G401 (cell line): ENCODE data around the gene TBC1D22B. TPM values are rescaled to one million over a fixed set of nuclear protein-coding genes. Genes with fewer than 3 reads are reported as not detected.

Source experiments
- DNase-seq: peaks from one replicate; pipeline ENCODE4 v3.0.0-alpha.2; 2015; ENCODE audit warnings: low spot score
- in situ Hi-C: cut with HindIII; loops from 2 replicates; pipeline ENCODE4 v1.10.0; 2016; ENCODE audit warnings: low sequenced_read_pairs, mixed read lengths
- total RNA-seq: library from RNA; depleted of rRNA; stranded (reverse); fragments of >200 nt; shearing (Covaris generic); gene quantifications from 2 replicates; pipeline ENCODE4 v1.2.3, GENCODE V29; 2014

The TBC1D22B gene
- total RNA-seq, 1 experiment from 2014 or later = 12.0 TPM

- in situ Hi-C loops = no loop called here
- DNase-seq = no peak
These were observed 19.2 kb upstream of the TBC1D22B start for GRCh38 chr6:37238381-37238780.

- in situ Hi-C loops = no loop called here
- DNase-seq = no peak
These were observed 18.0 kb upstream of the TBC1D22B start for GRCh38 chr6:37239526-37239925.

- peak; percentile 29 for DNase-seq
- in situ Hi-C loops = no loop called here
These were observed 17.4 kb upstream of the TBC1D22B start for GRCh38 chr6:37239950-37240713.

- no peak for DNase-seq
- in situ Hi-C loops = no loop called here
These were observed 16.4 kb upstream of the TBC1D22B start for GRCh38 chr6:37241131-37241530.

- in situ Hi-C loops = no loop called here
- DNase-seq = no peak
These were observed 15.7 kb upstream of the TBC1D22B start for GRCh38 chr6:37241775-37242428.

GRCh38 chr6:37242429-37243052, 15.0 kb upstream of the TBC1D22B start:
- no peak for DNase-seq
- in situ Hi-C loops = no loop called here

- no peak for DNase-seq
- in situ Hi-C loops = no loop called here
These were observed 14.3 kb upstream of the TBC1D22B start for GRCh38 chr6:37243131-37243815.

- DNase-seq = no peak
- in situ Hi-C loops = no loop called here
These were observed 13.7 kb upstream of the TBC1D22B start for GRCh38 chr6:37243816-37244370.

GRCh38 chr6:37244430-37245310, 12.9 kb upstream of the TBC1D22B start:
- in situ Hi-C loops = no loop called here
- DNase-seq = no peak

GRCh38 chr6:37251211-37251780, 6.3 kb upstream of the TBC1D22B start:
- DNase-seq = no peak

GRCh38 chr6:37253486-37254007, 4.0 kb upstream of the TBC1D22B start:
- DNase-seq = no peak
- in situ Hi-C loops = no loop called here

More at GRCh38 chr6:37251211-37251780, 6.3 kb upstream of the TBC1D22B start:
- in situ Hi-C loops = no loop called here

GRCh38 chr6:37254881-37255280, 2.7 kb upstream of the TBC1D22B start:
- DNase-seq = no peak
- in situ Hi-C loops = no loop called here

GRCh38 chr6:37256692-37257319, 766 bp upstream of the TBC1D22B start:
- in situ Hi-C loops = no loop called here

GRCh38 chr6:37257320-37257633, 295 bp upstream of the TBC1D22B start:
- in situ Hi-C loops = no loop called here
- DNase-seq = no peak

More at GRCh38 chr6:37256692-37257319, 766 bp upstream of the TBC1D22B start:
- DNase-seq = no peak

GRCh38 chr6:37258405-37259105, 983 bp downstream of the TBC1D22B start:
- DNase-seq = no peak
- in situ Hi-C loops = no loop called here

- in situ Hi-C loops = no loop called here
- no peak for DNase-seq
These were observed 1.6 kb downstream of the TBC1D22B start for GRCh38 chr6:37259191-37259590.

- in situ Hi-C loops = no loop called here
- DNase-seq = no peak
These were observed 2.5 kb downstream of the TBC1D22B start for GRCh38 chr6:37260040-37260439.
